Right lobe of liver (tissue), 5 donors: Measurements from ENCODE around the gene TXN2. TPM values are rescaled to one million over a fixed set of nuclear protein-coding genes. Genes with fewer than 3 reads are reported as not detected.

Experiments used
- small RNA-seq, 2 experiments: library from RNA; depleted of rRNA; stranded (forward); fragments of <200 nt; gene quantifications; one replicate each; pipeline ENCODE3, GENCODE V24; 2016
- total RNA-seq, 6 experiments: library from RNA; depleted of rRNA in 2 of 6; stranded (reverse); fragments of >200 nt in 2 of 6; fragmentation: NEBNext Ultra II Directional in 3 of 6; extraction: Animal tissue kit (Norgen Biotek cat#: 25700) in 3 of 6; gene quantifications; one replicate each; pipeline versions ENCODE4 v1.1.0 to v1.2.4, GENCODE V29; 2016 to 2023
- donor health status: DM: no; HTN: no; CAD: no.
- donor health status: DM: no; HTN: no; CAD: no.
- donor health status: DM: no; HTN: yes; CAD: no.
- donor health status: DM: no; HTN: yes; CAD: no.

TXN2 gene
- total RNA-seq, 6 experiments from 2014 or later = 56.0 to 94.8 (median 67.2) TPM

Small RNAs within 50 kb of the gene (small RNA-seq; reads per million reads assigned to genes)
- gene RF00019 = 0 reads per million in 2 experiments

Other genes starting within 250 kb of the TXN2 start
- 100 to 1,000 TPM in 1 of 6 experiments, 10 to 100 TPM in 5; 40.8 to 121 (median 57.5) TPM for gene APOL2, start 242.1 kb downstream of the TXN2 start, total RNA-seq
- 100 to 1,000 TPM in 5 of 6 experiments, 10 to 100 TPM in 1; 85.1 to 299 (median 119) TPM for gene APOL1, start 228.5 kb downstream of the TXN2 start, total RNA-seq
- gene MYH9, start 93.7 kb downstream of the TXN2 start, total RNA-seq = 100 to 1,000 TPM; 168 to 435 (median 222) TPM
- 10 to 100 TPM in 4 of 6 experiments, 1 to 10 TPM in 2; 9.6 to 14.0 (median 11.8) TPM for gene FOXRED2, start 25.4 kb upstream of the TXN2 start, total RNA-seq
- 100 to 1,000 TPM in 2 of 6 experiments, 10 to 100 TPM in 4; 34.9 to 141 (median 50.1) TPM for gene EIF3D, start 47.5 kb upstream of the TXN2 start, total RNA-seq
- not detected for gene CACNG2, start 222.1 kb upstream of the TXN2 start, total RNA-seq